Stimulated activated CD8-positive, alpha-beta memory T cell treated with anti-CD3 and anti-CD28 coated beads, Interleukin-4, amount 100 ng/mL, for 1 hour (primary cell): ENCODE results near the gene GNG13.
"Not testable (repeated sequence)": the region's sequence is repeated elsewhere in the genome, so short reads cannot be mapped to it uniquely, and the experiment has no call there.

ENCODE experiments used
- DNase-seq, 2 donors: peaks; one replicate each; pipeline ENCODE4 v3.0.0-alpha.2; 2020; ENCODE audit warnings: low read depth in 2 of 2, low spot score in 1 of 2

Gene GNG13

GRCh38 chr16:780296-780695 lies 20.2 kb downstream of the GNG13 start:
- DNase-seq = no peak

- DNase-seq = no peak
These were observed 21.0 kb downstream of the GNG13 start for GRCh38 chr16:779561-779960.

- no peak for DNase-seq
These were observed 21.5 kb downstream of the GNG13 start for GRCh38 chr16:778909-779527.

GRCh38 chr16:778447-778846 lies 22.1 kb downstream of the GNG13 start:
- DNase-seq = no peak

- no peak for DNase-seq
These were observed 22.7 kb downstream of the GNG13 start for GRCh38 chr16:777826-778225.

- DNase-seq = no peak
These were observed 23.7 kb downstream of the GNG13 start for GRCh38 chr16:776824-777223.

GRCh38 chr16:776298-776697 lies 24.2 kb downstream of the GNG13 start:
- DNase-seq = not testable (repeated sequence)

- DNase-seq = no peak
These were observed 25.2 kb downstream of the GNG13 start for GRCh38 chr16:775236-775796.

GRCh38 chr16:774086-775001 lies 26.2 kb downstream of the GNG13 start:
- no peak for DNase-seq

GRCh38 chr16:772959-773358 lies 27.6 kb downstream of the GNG13 start:
- no peak for DNase-seq

GRCh38 chr16:770411-770810 lies 30.1 kb downstream of the GNG13 start:
- no peak for DNase-seq

- no peak for DNase-seq
These were observed 30.6 kb downstream of the GNG13 start for GRCh38 chr16:769934-770333.

- no peak for DNase-seq
These were observed 31.2 kb downstream of the GNG13 start for GRCh38 chr16:769184-769784.

GRCh38 chr16:768428-768827 lies 32.1 kb downstream of the GNG13 start:
- no peak for DNase-seq

GRCh38 chr16:767743-768235 lies 32.7 kb downstream of the GNG13 start:
- no peak for DNase-seq

GRCh38 chr16:766820-767640 lies 33.5 kb downstream of the GNG13 start:
- no peak for DNase-seq

- DNase-seq = no peak
These were observed 34.3 kb downstream of the GNG13 start for GRCh38 chr16:766008-766819.

GRCh38 chr16:765488-765865 lies 35.1 kb downstream of the GNG13 start:
- DNase-seq = no peak

GRCh38 chr16:764848-765487 lies 35.6 kb downstream of the GNG13 start:
- no peak for DNase-seq
